NOMO-1 treated with dmso at 0.1 percent for 144 hours (cell line): ENCODE results near the gene OSBPL8.

Experiments
- DNase-seq: peaks from one replicate; lab custom pipeline; 2025; ENCODE audit not compliant: unreplicated experiment; lab: John Stamatoyannopoulos, UW

OSBPL8 gene

DNA sequence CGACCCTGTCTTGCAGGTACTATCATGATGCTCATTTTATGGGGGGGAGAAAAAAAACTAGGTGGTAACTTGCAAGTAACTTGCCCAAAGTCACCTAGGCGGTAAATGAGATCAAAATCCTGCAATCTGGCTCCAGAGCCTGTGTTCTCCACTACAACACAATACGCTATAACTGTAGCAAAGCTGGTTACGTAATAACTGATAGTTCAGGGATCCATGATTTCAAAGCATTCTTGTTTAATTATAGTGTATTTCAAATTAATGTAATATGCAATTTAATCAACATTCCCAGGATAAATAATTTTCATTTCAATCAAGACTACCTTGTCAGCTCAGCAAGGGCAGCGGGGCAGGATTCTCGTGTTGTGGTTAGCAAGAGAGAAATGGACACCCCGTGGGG is 243.1 kb downstream of the OSBPL8 start:
- DNase-seq: no peak

DNA sequence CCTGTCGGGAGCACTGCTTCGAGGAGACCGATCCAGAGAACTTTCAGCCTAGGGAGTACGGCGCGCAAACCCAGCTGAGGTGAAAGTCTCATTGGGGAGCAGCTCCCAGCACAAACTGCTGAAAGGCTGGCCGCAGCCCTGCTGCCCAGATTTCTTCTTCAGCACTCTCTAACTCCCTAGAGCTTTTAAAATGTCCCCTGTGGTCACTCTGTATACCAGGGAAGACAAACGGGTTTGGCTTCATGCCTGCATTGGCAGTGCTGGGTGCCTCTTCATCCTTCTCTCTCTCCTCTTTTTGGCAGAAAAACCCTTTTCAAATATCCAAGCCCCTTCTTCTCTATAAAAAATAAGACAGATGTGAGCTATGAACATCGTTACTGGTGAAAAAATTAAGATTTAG is 246.3 kb downstream of the OSBPL8 start:
- DNase-seq: no peak

DNA sequence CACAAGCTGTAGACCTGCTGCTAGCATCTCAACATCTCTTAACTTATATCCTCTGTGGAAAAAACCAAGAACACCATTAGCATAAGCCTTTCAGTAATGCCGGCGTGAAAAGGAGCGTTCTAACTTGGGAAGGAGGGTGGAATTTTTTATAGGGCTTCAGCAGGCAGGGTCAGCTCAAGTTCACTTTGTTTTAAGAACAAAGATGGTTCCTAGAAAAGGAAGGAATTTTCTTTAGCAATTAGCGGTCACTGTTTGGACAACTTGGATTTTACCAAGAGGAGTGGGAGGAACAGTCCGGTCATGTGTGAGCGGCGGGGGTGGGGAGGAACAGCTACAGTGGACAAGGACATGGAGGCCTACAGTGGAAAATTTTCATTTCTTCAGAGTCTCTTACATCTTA is 247.3 kb downstream of the OSBPL8 start:
- DNase-seq: no peak

DNA sequence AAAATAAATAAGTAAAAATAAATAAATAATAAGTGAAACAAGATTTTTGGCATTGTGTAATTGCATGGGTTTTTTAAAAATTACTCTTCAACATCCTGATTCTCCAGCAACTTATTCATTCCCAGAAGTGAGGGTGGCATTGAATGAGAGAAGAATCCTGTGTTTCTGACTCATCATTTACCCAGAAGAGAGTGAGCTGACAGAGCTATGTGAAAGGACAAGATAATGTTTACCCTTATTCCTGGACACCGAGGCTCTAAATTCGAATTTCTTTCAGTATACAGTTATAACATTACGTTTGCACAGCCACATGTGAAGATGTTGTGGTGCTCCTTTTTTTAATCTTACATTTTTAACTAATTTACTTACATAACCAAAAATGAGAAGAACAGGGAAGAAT is 247.8 kb downstream of the OSBPL8 start:
- no peak for DNase-seq

DNA sequence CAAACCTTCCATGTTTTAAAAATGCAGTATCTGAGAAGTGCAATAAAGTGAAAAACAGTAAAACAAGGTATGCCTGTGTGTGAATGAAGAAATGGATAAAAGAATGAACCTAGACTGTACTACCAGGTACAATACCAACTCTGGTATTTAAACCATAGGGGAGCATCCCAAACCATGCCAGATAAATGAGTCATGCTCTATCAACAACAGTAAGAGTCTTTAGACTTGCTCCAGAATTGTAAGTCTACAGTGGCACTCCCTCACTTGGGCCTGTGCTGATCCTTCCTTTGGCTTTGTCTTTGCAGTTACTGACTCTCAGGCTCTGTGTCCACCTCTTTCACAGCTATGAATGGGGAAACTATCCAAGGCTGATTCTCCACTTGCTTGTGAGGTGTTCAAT is 249.5 kb downstream of the OSBPL8 start:
- no peak for DNase-seq

DNA sequence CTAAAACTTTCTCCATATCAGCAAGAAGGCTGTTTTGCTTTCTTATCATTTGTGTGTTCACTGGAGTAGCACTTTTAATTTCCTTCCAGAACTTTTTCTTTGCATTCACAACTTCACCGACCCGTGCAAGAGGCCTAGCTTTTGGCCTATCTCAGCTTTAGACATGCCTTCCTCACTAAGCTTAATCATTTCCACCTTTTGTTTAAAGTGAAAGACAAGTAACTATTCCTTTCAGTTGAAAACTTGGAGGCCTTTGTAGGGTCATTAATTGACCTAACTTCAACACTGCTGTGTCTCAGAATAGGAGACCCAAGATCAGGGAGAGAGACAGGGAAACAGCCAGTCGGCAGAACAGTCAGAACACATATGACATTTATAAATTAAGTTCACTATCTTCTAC is 250.7 kb downstream of the OSBPL8 start:
- DNase-seq: no peak

DNA sequence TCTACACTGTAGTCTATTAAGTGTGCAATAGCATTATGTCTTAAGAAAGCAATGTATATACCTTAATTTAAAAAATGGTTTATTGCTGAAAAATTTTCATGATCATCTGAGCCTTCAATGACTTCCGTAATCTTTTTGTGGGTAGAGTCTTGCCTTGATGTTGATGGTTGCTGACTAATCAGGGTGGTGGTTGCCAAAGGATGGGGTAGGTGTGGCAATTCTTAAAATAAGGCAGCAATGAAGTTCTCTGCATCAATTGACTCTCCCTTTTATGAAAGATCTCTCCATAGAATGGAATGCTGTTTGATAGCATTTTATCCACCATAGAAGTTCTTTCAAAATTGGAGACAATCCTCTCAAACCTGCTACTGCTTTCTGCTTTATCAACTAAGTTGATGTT is 252.5 kb downstream of the OSBPL8 start:
- DNase-seq: no peak

DNA sequence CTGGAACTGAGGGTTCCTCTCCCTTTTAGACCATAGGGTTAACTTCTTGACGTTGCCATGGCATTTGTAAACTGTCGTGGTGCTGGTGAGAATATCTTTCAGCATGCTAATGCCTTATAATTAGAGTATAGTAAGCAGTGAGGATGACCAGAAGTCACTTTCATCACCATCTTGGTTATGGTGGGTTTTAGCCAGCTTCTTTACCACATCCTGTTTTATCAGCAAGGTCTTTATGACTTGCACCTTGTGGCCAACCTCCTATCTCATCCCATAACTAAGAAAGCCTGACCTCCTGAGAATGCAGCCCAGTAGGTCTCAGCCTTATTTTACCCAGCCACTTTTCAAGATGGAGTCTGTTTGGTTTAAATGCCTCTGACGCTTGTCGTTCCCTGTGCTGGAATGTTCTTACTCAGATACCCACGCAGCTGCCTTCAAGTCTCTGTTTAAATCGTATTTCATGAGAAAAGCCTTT is 255.5 kb downstream of the OSBPL8 start:
- no peak for DNase-seq

DNA sequence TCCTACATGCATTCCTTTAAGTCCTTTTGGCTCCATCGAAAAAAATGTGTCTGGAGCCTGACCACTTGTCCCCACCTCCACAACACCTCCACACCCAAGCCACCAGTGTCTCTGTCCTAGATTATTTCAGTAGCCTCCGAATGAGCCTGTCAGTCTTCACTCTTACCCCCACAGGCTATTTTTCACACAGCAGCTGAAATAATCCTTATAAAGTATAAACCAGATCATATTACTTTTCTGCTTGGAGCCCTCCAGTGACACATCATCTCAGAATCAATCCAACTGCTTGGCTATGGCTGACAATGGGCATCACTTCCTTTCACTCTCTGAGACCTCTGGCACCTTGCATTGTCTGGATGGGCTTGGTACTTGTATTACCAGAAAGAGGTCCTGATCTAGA is 256.2 kb downstream of the OSBPL8 start:
- DNase-seq: no peak
